Activated T-cell treated with anti-CD3 and anti-CD28 coated beads, Interleukin-2, amount 50 U/mL, for 72 hours (primary cell): ENCODE data around the gene RPA4. TPM values are rescaled to one million over a fixed set of nuclear protein-coding genes. Genes with fewer than 3 reads are reported as not detected.
"Not testable (repeated sequence)": the region's sequence is repeated elsewhere in the genome, so short reads cannot be mapped to it uniquely, and the experiment has no call there.

Experiments used
- ATAC-seq, 2 donors: fragments of 150-1000 bp; cut with Tn5 transposase; replicated peaks in 1 of 2; 2 replicates each; pipeline ENCODE4 v1.10.0; 2021; ENCODE audit warnings: moderate library complexity in 2 of 2, mild to moderate bottlenecking in 1 of 2
- DNase-seq, 2 donors: peaks; one replicate each; pipeline ENCODE4 v3.0.0; 2021 to 2022; ENCODE audit warnings: mixed read lengths in 1 of 2
- H3K27ac Mint-ChIP-seq: one replicate; pipeline ENCODE4 v1.8.0; 2022; ENCODE audit warnings: mild to moderate bottlenecking, moderate library complexity, mixed read lengths
- H3K27me3 Mint-ChIP-seq: one replicate; pipeline ENCODE4 v1.8.0; 2022; ENCODE audit warnings: low read depth, mixed read lengths
- H3K36me3 Mint-ChIP-seq, 2 donors: one replicate each; pipeline ENCODE4 v1.8.0; 2022; ENCODE audit warnings: mixed read lengths in 2 of 2, mild to moderate bottlenecking in 1 of 2; ENCODE audit not compliant: insufficient read depth in 2 of 2
- H3K4me1 Mint-ChIP-seq: one replicate; pipeline ENCODE4 v1.8.0; 2022; ENCODE audit warnings: low read depth, mixed read lengths
- H3K4me3 Mint-ChIP-seq, 2 donors: one replicate each; pipeline ENCODE4 v1.8.0; 2022; ENCODE audit warnings: mild to moderate bottlenecking in 2 of 2, mixed read lengths in 2 of 2, moderate library complexity in 2 of 2
- H3K9me3 Mint-ChIP-seq, 2 donors: one replicate each; pipeline ENCODE4 v1.8.0; 2022; ENCODE audit warnings: mixed read lengths in 2 of 2
- total RNA-seq, 2 donors: library from RNA; stranded (reverse); gene quantifications; one replicate each; pipeline ENCODE4 v1.2.3, GENCODE V29; 2022

The RPA4 gene, protein sequence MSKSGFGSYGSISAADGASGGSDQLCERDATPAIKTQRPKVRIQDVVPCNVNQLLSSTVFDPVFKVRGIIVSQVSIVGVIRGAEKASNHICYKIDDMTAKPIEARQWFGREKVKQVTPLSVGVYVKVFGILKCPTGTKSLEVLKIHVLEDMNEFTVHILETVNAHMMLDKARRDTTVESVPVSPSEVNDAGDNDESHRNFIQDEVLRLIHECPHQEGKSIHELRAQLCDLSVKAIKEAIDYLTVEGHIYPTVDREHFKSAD
- under 1 TPM; 0.60 to 0.86 TPM for total RNA-seq

DNA sequence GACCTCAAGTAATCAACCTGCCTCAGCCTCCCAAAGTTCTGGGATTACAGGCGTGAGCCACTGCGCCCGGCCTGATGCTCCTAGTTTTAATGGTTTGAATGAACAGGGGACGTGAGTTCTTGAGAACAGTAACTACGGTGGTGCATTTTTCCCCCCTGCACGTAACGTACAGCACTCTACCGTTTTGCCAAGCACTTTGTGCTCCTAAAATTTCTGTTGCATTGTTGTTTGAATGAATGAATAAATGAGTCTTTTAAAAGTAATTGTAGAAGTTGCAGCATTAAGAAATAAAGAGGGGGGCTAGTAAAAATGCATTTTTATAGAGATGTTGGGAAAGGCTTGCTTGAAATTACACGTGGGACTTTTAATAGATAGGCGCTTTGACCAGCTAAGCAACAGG, at the start of gene RPA4:
Gene RPA4, plus strand, starts transcription at position 301 of the 400 bp plus-strand sequence. CDS start 403 bp downstream, outside the sequence.
- Mint-ChIP-seq H3K27me3 (peaks cover 7% of the 10 kb centered on the region), H3K4me3 (no peak within 1 kb of the TSS), H3K9me3 (no peaks in the 10 kb centered on the region), H3K36me3 (no peaks in the 10 kb centered on the region), H3K4me1 (no peaks in the 10 kb centered on the region), H3K27ac (no peak within 1 kb of the TSS)
- ATAC-seq (no peak), DNase-seq (no peak)

DNA sequence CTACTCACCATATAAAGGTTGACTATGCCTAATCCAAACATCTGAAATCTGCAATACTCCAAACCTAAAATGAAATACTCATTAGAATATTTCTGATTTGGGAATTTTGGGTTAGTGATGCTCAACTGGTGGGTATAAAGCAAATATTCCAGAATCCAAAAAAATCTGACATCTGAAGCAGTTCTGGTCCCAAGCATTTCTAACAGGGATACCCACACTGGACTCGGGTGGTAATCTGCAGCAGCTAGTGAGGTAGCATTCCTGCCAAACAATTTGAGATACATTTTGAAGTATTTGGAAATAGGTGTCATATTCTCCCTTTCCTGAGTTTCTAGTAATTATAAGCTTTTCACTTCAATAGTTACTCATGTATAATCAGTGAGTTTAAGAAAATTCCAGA, 49.6 kb upstream of the RPA4 start:
- H3K27me3 Mint-ChIP-seq: no peaks in the 10 kb centered on the region
- no peaks in the 10 kb centered on the region for H3K9me3 Mint-ChIP-seq
- ATAC-seq (no peak), DNase-seq (no peak)
- no peak overlapping the region for H3K4me3 Mint-ChIP-seq
- no peaks in the 10 kb centered on the region for H3K36me3 Mint-ChIP-seq
- no peak overlapping the region for H3K27ac Mint-ChIP-seq
- no peaks in the 10 kb centered on the region for H3K4me1 Mint-ChIP-seq

DNA sequence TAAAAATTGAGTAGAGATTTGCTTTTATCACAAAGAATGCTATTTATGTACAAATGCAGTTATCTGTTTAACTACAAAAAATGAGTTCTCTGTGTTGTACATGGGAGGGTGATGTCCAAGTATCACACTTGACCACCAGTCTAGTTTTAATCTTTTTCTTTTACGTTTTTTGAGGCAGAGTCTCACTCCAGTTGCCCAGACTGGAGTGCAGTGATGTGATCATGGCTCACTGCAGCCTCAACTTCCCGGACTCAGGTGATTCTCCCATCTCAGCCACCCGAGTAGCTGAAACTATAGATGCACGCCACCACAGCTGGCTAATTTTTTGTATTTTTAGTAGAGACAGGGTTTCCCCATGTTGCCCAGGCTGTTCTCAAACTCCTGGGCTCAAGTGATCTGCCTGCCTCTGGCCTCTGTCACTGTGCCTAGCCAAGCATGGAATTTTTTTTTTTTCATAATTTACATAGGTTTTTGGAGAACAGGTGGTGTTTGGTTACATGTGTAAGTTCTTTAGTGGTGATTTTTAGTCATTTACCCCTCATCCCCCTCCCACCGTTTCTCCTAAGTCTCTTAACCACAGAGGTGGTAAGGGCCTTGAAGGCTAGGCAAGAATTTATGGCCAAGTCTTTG, 47.9 kb upstream of the RPA4 start:
- Mint-ChIP-seq H3K27me3 (no peaks in the 10 kb centered on the region), H3K27ac (no peak overlapping the region), H3K4me3 (no peak overlapping the region), H3K9me3 (no peaks in the 10 kb centered on the region), H3K4me1 (no peaks in the 10 kb centered on the region), H3K36me3 (no peaks in the 10 kb centered on the region)
- no peak for ATAC-seq
- no peak for DNase-seq

DNA sequence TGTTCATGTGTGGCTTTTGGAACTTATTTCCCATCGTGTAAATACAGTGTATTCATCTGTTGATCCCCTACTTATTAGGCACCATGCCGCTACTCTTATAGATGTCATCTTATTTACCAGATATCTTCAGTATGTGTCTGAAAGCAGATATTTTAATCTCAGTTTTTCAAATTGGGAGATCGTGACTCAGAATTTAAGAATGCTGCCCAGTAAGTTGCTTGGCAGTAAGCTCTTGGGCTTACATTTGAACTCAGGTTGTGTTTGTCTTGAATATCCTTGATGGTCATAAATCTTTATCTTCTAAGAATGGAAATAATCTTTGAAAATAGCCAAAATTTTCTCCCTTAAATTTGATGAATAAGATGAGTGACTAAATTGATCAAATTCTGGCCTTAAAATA, 45.9 kb upstream of the RPA4 start:
- Mint-ChIP-seq H3K4me3 (no peak overlapping the region), H3K9me3 (no peaks in the 10 kb centered on the region), H3K27me3 (peaks cover 7% of the 10 kb centered on the region), H3K4me1 (no peaks in the 10 kb centered on the region), H3K27ac (no peak overlapping the region), H3K36me3 (no peaks in the 10 kb centered on the region)
- no peak for DNase-seq
- no peak for ATAC-seq

DNA sequence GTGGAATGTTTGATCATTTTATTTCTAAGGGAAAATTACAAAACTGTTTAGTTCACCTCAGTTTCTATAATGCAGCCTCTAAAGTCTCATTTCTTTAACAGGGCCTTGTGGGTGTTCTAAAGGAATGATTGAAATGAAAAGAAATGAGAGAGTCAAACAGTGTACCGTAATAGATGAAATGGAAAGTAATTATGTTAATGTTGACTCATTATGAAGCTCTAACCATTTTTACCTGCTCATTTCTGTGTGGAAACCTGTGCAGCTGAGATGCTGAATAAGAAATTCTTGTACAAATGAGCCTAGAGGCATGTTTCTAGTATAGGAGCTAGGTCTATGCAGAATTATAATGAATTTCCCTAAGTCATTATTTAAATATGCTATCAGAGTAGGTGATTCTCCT, 45.2 kb upstream of the RPA4 start:
- H3K9me3 Mint-ChIP-seq: no peaks in the 10 kb centered on the region
- DNase-seq: no peak
- H3K27me3 Mint-ChIP-seq: peaks cover 7% of the 10 kb centered on the region
- no peak overlapping the region for H3K4me3 Mint-ChIP-seq
- H3K4me1 Mint-ChIP-seq: no peaks in the 10 kb centered on the region
- no peak for ATAC-seq
- no peaks in the 10 kb centered on the region for H3K36me3 Mint-ChIP-seq
- H3K27ac Mint-ChIP-seq: no peak overlapping the region

DNA sequence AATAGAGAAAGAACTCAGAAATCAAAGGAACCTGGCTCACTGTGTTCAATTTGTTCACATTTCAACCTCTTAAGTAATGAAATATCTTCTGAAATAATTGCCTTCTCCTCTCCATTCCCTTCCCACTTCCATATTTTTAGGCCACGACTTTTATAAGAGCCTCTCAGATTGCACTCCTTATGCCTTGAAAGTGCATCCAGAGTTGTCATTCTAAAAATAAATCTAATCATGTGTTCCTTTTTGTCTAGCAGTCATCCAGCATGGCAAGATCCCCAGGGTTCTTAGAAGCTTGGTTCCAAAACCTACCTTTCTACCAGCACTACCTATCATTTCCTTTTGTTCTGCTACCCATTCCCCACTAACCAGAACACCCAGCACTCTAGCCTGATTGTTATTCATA, 42.4 kb upstream of the RPA4 start:
- no peaks in the 10 kb centered on the region for H3K4me1 Mint-ChIP-seq
- DNase-seq (no peak), ATAC-seq (no peak)
- H3K36me3 Mint-ChIP-seq: no peaks in the 10 kb centered on the region
- H3K4me3 Mint-ChIP-seq: no peak overlapping the region
- no peak overlapping the region for H3K27ac Mint-ChIP-seq
- peaks cover 7% of the 10 kb centered on the region for H3K27me3 Mint-ChIP-seq
- no peaks in the 10 kb centered on the region for H3K9me3 Mint-ChIP-seq

DNA sequence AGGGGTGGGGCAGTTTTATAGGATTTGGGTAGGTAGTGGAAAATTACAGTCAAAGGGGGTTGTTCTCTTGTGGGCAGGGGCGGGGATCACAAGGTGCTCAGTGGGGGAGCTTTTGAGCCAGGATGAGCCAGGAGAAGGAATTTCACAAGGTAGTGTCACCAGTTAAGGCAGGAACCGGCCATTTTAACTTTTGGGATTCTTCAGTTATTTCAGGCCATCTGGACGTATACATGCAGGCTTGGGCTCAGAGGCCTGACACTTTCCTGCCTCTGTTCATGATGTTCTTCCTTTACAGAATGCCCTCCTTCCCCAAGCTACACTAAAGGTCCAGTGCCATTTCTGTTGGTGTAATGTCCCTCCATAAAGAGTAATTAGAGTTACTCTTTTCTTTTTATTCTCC, 41.8 kb upstream of the RPA4 start:
- H3K27me3 Mint-ChIP-seq: not testable (repeated sequence)

DNA sequence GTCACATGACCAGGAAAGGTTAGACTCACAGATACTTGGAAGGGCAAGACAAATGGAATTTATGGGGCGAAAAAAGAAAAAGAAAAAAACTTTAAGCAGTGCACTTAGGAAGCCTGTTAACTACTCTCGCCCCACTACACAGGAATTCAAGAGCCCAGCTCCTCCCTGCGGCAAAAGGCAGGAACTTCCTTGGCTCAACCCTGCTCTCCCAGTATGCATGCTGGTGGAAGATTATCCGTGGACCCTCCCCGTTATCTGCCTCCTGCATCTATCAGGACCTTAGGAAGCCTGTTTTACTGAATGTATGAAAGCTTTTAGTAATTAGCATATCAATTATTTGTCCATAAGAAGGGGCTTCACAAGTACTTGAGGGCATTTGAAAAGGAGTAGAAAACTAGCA, 40.1 kb upstream of the RPA4 start:
- no peaks in the 10 kb centered on the region for H3K36me3 Mint-ChIP-seq
- H3K4me3 Mint-ChIP-seq: no peak overlapping the region
- no peaks in the 10 kb centered on the region for H3K4me1 Mint-ChIP-seq
- no peaks in the 10 kb centered on the region for H3K9me3 Mint-ChIP-seq
- H3K27me3 Mint-ChIP-seq: peaks cover 13% of the 10 kb centered on the region
- DNase-seq (no peak), ATAC-seq (no peak)
- no peak overlapping the region for H3K27ac Mint-ChIP-seq

More for the DNA sequence above, 41.8 kb upstream of the RPA4 start:
- H3K27ac Mint-ChIP-seq, H3K36me3 Mint-ChIP-seq, H3K9me3 Mint-ChIP-seq, DNase-seq, H3K4me3 Mint-ChIP-seq, H3K4me1 Mint-ChIP-seq, ATAC-seq: not testable (repeated sequence)

DNA sequence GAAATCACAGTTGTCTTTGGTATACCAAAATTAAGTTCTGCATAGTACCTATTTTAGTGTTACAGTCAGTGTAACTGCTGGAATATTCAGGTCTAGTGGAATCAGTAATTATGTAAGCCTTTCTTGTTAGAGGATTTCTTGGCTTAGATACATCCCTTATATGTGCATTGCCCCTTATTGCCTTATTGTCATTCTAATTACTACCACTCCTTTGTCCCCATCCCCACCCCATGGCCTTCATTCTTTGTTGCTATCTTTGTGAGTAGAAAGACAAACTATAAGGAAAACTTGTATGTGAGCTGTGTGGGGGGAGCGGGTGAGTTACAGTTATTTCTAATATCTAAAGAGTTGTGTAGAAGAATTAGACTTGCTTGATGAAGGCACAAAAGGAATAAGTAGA, 36.9 kb upstream of the RPA4 start:
- Mint-ChIP-seq H3K4me1 (no peaks in the 10 kb centered on the region), H3K27me3 (peaks cover 14% of the 10 kb centered on the region), H3K4me3 (no peak overlapping the region), H3K9me3 (no peaks in the 10 kb centered on the region), H3K36me3 (no peaks in the 10 kb centered on the region), H3K27ac (no peak overlapping the region)
- DNase-seq (no peak), ATAC-seq (no peak)

DNA sequence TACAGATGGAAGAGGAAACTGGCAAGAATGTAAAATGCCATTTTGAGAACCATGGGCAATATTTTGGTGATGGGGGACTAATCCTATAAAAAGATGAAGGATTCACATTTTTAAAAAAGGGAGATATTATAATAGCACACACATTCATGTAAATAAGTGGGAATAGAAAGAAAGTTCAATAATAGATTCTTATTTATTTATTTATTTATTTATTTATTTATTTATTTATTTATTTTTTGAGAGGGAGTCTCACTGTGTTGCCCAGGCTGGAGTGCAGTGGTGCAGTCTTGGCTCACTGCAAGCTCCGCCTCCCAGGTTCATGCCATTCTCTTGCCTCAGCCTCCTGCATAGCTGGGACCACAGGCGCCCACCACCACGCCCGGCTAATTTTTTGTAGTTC, 24.3 kb upstream of the RPA4 start:
- DNase-seq, H3K36me3 Mint-ChIP-seq, H3K9me3 Mint-ChIP-seq: not testable (repeated sequence)

DNA sequence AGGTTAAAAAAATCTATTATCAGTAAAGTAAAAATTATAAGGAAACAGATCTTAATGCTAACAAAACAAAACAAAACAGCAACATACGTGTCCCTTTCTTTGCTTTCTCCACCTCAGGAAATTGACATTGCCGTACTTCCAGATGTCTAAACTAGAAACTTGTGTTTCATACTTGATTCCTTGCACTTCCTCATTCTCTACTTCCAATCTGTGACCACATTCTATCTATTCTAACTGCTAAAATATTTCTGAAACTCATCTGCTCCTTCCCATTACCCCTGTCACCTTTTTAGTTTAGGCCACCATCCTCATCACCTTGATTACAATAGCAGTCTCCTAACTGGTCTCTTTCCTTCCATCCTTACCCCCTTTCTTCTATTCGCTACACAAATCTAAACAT, 22.5 kb upstream of the RPA4 start:
- no peaks in the 10 kb centered on the region for H3K4me1 Mint-ChIP-seq
- no peak overlapping the region for H3K4me3 Mint-ChIP-seq
- no peaks in the 10 kb centered on the region for H3K36me3 Mint-ChIP-seq
- no peaks in the 10 kb centered on the region for H3K27me3 Mint-ChIP-seq
- no peak overlapping the region for H3K27ac Mint-ChIP-seq
- H3K9me3 Mint-ChIP-seq: no peaks in the 10 kb centered on the region
- DNase-seq: no peak
- no peak for ATAC-seq

More for the DNA sequence above, 24.3 kb upstream of the RPA4 start:
- not testable (repeated sequence) for H3K27me3 Mint-ChIP-seq, H3K4me3 Mint-ChIP-seq, ATAC-seq, H3K27ac Mint-ChIP-seq, H3K4me1 Mint-ChIP-seq

DNA sequence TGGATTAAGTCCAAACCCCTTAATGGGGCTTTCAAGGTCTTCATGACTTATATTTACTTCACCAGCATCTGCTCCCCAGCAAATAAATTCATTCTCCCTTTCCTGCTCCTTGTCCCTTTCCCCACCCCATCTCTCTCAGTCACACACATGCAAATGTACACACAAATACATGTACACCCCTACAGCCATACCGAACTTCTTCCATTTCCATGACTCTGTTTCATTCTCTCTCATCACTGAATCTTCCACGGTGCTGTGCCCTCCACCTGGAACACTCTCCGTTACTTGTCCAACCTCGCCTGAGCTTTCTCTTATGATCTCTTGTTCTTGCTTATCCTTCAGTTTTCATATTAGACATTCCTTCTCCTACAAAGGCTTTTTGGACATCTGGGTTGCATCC, 22.0 kb upstream of the RPA4 start:
- no peaks in the 10 kb centered on the region for H3K27me3 Mint-ChIP-seq
- H3K27ac Mint-ChIP-seq: no peak overlapping the region
- no peak for ATAC-seq
- no peaks in the 10 kb centered on the region for H3K9me3 Mint-ChIP-seq
- H3K4me1 Mint-ChIP-seq: no peaks in the 10 kb centered on the region
- H3K4me3 Mint-ChIP-seq: no peak overlapping the region
- DNase-seq: no peak
- H3K36me3 Mint-ChIP-seq: no peaks in the 10 kb centered on the region

DNA sequence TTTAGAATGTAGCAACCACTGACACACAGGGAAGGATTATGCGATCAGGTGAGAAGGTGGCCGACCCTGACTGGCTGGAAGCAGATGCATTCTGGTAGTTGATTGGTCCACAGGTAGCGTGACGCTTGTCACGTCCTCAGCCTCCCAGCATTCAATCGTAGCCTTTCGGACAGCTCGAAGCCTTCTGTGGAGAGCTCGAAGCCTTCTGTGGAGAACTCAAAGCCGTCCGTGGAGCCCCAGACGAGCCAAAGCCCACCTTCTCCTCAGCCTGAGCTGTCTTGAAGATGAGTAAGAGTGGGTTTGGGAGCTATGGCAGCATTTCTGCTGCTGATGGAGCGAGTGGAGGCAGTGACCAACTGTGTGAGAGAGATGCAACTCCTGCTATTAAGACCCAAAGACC, 319 bp downstream of the RPA4 start:
- ATAC-seq: no peak
- no peak for DNase-seq
- Mint-ChIP-seq H3K4me3 (no peak overlapping the region), H3K27ac (no peak overlapping the region), H3K27me3 (peaks cover 7% of the 10 kb centered on the region), H3K36me3 (no peaks in the 10 kb centered on the region), H3K9me3 (no peaks in the 10 kb centered on the region), H3K4me1 (no peaks in the 10 kb centered on the region)

DNA sequence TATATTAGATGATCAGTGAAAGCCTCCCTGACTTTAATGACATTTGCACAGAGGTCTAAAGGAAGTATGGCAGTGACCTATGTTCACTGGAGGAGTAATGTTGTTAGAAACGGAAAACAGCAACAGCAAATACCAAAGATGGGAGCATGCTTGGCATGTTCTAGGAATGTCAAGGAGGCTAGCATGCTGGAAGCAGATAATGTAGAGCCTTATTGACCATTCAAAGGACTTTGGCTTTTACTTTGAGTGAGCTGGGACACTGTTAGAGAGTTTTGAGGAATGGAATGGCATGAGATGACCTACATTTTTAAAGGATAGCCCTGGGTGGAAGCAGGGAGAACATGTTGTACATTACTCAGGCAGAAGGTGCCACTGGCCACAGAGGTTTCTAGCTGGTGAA, 6.0 kb downstream of the RPA4 start:
- ATAC-seq (no peak), DNase-seq (no peak)
- no peak overlapping the region for H3K27ac Mint-ChIP-seq
- no peak overlapping the region for H3K4me3 Mint-ChIP-seq
- H3K27me3 Mint-ChIP-seq: peaks cover 4% of the 10 kb centered on the region
- H3K4me1 Mint-ChIP-seq: no peaks in the 10 kb centered on the region
- no peaks in the 10 kb centered on the region for H3K9me3 Mint-ChIP-seq
- no peaks in the 10 kb centered on the region for H3K36me3 Mint-ChIP-seq
